H1 (cell line): ENCODE data around the gene TRPM1. TPM values are rescaled to one million over a fixed set of nuclear protein-coding genes. Genes with fewer than 3 reads are reported as not detected.

Source experiments
- CEBPB ChIP-seq: IDR thresholded peaks from 2 replicates; pipeline ENCODE4 v1.6.1; 2012; ENCODE audit warnings: low read depth, low read length
- NANOG ChIP-seq: IDR thresholded peaks from 2 replicates; pipeline ENCODE4 v1.6.1; 2011; ENCODE audit warnings: low read length, low read depth, mild to moderate bottlenecking, inconsistent platforms; ENCODE audit not compliant: insufficient read depth, poor library complexity, severe bottlenecking
- SP1 ChIP-seq: IDR thresholded peaks from 2 replicates; pipeline ENCODE4 v1.6.1; 2011; ENCODE audit warnings: low read depth, low read length
- SRF ChIP-seq: IDR thresholded peaks from 2 replicates; pipeline ENCODE4 v1.6.1; 2011; ENCODE audit warnings: mild to moderate bottlenecking, low read depth, low read length, moderate library complexity
- polyA plus RNA-seq, 7 experiments: library from polyadenylated mRNA; depleted of rRNA in 3 of 7; stranded (reverse) in 5 of 7; unstranded in 2 of 7; fragments of >200 nt in 5 of 7; fragments of 200-250 nt in 2 of 7; gene quantifications; 1 replicate in 5 of 7; 2 replicates in 1 of 7; 4 replicates in 1 of 7; pipeline versions ENCODE4 v1.2.1 to v1.2.3, GENCODE V29; 2011 to 2013; ENCODE audit warnings: missing spikeins in 2 of 7, mixed read lengths in 2 of 7
- total RNA-seq: library from RNA; stranded (reverse); fragmentation: NEBNext Ultra II Directional; extraction: Animal tissue kit (Norgen Biotek cat#: 25700); gene quantifications from 2 replicates; pipeline ENCODE4 v1.2.1, GENCODE V29; 2021

Gene TRPM1
- total and polyA plus RNA-seq, 2 of the 8 experiments (the other 6 are each of a cell fraction or from before 2014, with no cell fraction given) = 0.05 TPM; not detected in 1

DNA sequence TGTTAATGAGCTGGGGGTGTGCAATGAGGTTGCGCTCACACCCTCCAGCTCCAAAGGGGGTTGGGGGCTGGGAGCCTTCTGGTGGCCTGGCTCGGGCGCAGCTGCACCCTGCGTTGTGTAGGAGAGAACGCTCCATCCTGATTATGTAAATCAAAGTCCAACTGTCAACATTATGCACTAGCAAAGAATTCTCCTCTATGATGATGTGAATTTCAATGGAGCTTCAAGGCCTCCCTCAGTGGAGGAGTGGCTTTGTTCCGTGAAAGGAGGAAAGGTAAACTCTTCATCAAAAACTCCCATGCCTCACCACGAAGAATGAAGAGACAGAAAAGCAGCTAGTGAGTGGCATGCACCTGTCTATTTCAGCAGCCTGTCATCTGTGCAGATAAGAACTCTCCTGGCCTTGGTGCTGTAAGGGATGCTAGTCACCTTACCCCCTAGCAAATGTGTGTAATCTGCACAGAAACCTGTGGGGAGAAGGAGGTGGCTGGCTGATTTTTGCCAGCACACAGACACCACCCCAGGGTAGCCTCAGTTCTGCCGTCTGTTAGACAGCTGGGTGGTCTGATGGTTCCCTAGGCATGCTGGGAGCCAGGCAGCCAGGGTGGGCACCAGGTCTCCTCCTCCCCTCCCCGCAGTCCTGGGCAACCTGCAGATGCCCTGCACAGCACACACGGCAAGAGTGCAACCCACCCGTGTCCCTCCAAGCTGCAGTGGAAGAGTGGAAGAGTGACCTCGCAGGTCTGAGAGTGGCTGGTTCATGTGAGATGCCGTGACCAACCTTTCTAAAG lies 47.0 kb upstream of the TRPM1 start (continued):
- TF ChIP-seq NANOG (no peak), SRF (no peak), CEBPB (no peak), SP1 (no peak)
